ENCODE measurements around the gene EHBP1. TPM values are rescaled to one million over a fixed set of nuclear protein-coding genes. Genes with fewer than 3 reads are reported as not detected.

The EHBP1 gene
- total and polyA plus RNA-seq, 2 donors (not counting 3 experiments of a cell fraction or from before 2014, with no cell fraction given): 8.4 to 34.8 TPM

DNA sequence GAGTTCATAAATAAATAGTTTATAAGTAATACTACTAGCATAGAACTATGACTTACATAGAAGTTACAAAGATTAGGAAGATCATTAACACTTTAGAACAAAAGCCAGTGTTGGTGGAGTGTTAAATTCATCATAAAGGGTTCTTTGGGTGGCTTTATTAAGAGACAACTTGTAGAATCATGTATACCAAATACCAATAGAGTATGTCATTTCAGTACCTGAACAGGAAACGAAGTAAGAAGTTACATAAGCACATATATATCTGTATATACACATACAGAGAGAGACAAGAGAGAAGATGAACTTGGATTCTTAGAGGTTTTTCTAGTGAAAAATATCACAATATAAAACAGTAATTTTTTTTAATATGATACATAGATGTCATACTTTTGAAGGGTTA is 262.7 kb downstream of the EHBP1 start:
- Histone ChIP-seq H3K4me2 (ENCODE audit: insufficient read depth, low read length) (no peak overlapping the region), H2AFZ (ENCODE audit: low read depth, low read length) (no peak overlapping the region), H3K36me3 (ENCODE audit: control insufficient read depth in 2 of 2, extremely low read depth in 1 of 2, insufficient read depth in 2 of 2, low read length in 2 of 2) (no peaks in the 10 kb centered on the region), H3K4me1 (ENCODE audit: control insufficient read depth, extremely low read depth, insufficient read depth, low read length) (no peaks in the 10 kb centered on the region), H3K79me2 (ENCODE audit: control insufficient read depth, insufficient read depth, low read length) (no peaks in the 10 kb centered on the region), H3K9me1 (replicated peaks; ENCODE audit: control insufficient read depth, extremely low read depth, insufficient read depth, low read length) (no peaks in the 10 kb centered on the region), H4K20me1 (replicated peaks; ENCODE audit: control insufficient read depth, extremely low read depth, insufficient read depth, low read length) (no peaks in the 10 kb centered on the region), H3K4me3 (replicated peaks in 1 of 3; ENCODE audit: insufficient read depth in 1 of 3, low read depth in 1 of 3, low read length in 3 of 3) (no peak overlapping the region), H3K9me3 (replicated peaks; ENCODE audit: control insufficient read depth, insufficient read depth, low read length) (no peaks in the 10 kb centered on the region), H3K9ac (replicated peaks; ENCODE audit: extremely low read depth, insufficient read depth, low read length) (no peak overlapping the region), H3K27ac (ENCODE audit: insufficient read depth, low read depth, low read length) (no peak overlapping the region), H3K27me3 (ENCODE audit: control insufficient read depth in 2 of 2, insufficient read depth in 2 of 2, low read length in 2 of 2) (no peaks in the 10 kb centered on the region)
- intact Hi-C loops (cut with micrococcal nuclease): no loop called here
- dilution Hi-C loops (cut with MboI; ENCODE audit: extremely low pct_ligation_motif_present, low sequenced_read_pairs): no loop called here
- DNase-seq (ENCODE audit: low read depth, low spot score) (no peak), FAIRE-seq (no peak)
- ChIA-PET CTCF (no interaction called here), POLR2A (no interaction called here)
- TF ChIP-seq MYC (IDR thresholded peaks at IDR 0.05; ENCODE audit: low read depth, low read length): no peak
- TF ChIP-seq, protein P1, sequence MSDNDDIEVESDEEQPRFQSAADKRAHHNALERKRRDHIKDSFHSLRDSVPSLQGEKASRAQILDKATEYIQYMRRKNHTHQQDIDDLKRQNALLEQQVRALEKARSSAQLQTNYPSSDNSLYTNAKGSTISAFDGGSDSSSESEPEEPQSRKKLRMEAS (IDR thresholded peaks at IDR 0.05; ENCODE audit: insufficient read depth, insufficient read length): no peak
- TF ChIP-seq FOS (IDR thresholded peaks at IDR 0.05; ENCODE audit: borderline replicate concordance, insufficient read depth, low read length): no peak
- TF ChIP-seq EZH2 (IDR thresholded peaks at IDR 0.05; ENCODE audit: borderline replicate concordance, low read depth, low read length, severe bottlenecking): no peak
- no peak for TF ChIP-seq POLR2AphosphoS5 (IDR thresholded peaks at IDR 0.05; ENCODE audit: insufficient read depth, low read depth, low read length)
- TF ChIP-seq, protein P2, sequence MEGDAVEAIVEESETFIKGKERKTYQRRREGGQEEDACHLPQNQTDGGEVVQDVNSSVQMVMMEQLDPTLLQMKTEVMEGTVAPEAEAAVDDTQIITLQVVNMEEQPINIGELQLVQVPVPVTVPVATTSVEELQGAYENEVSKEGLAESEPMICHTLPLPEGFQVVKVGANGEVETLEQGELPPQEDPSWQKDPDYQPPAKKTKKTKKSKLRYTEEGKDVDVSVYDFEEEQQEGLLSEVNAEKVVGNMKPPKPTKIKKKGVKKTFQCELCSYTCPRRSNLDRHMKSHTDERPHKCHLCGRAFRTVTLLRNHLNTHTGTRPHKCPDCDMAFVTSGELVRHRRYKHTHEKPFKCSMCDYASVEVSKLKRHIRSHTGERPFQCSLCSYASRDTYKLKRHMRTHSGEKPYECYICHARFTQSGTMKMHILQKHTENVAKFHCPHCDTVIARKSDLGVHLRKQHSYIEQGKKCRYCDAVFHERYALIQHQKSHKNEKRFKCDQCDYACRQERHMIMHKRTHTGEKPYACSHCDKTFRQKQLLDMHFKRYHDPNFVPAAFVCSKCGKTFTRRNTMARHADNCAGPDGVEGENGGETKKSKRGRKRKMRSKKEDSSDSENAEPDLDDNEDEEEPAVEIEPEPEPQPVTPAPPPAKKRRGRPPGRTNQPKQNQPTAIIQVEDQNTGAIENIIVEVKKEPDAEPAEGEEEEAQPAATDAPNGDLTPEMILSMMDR (IDR thresholded peaks at IDR 0.05; ENCODE audit: extremely low read depth in 1 of 2, insufficient read depth in 1 of 2, low read depth in 1 of 2, low read length in 2 of 2): no peak
- no peak for TF ChIP-seq GATA2 (IDR thresholded peaks at IDR 0.05; ENCODE audit: insufficient read depth, insufficient read length, low read depth, low read length)
- no peak for TF ChIP-seq JUN (IDR thresholded peaks at IDR 0.05; ENCODE audit: borderline replicate concordance, insufficient read depth, insufficient read length, low read depth)
- no peak for TF ChIP-seq POLR2A (IDR thresholded peaks at IDR 0.05; ENCODE audit: low read depth, low read length)
- no TSS peak for BruUV-seq (replicated peaks)
